ENCODE results near the gene S100A4. TPM values are rescaled to one million over a fixed set of nuclear protein-coding genes. Genes with fewer than 3 reads are reported as not detected.

Gene S100A4
- total RNA-seq, 1 donor from 2014 or later = 114 TPM

Other genes with a start within 250 kb of the S100A4 start
- not detected for gene PGLYRP3, start 232.9 kb downstream of the S100A4 start, total RNA-seq
- gene PGLYRP4, start 197.0 kb downstream of the S100A4 start, total RNA-seq = not detected
- gene S100A9, start 188.0 kb downstream of the S100A4 start, total RNA-seq = 87.0 TPM
- 3.5 TPM for gene S100A12, start 170.2 kb downstream of the S100A4 start, total RNA-seq
- gene S100A8, start 154.7 kb downstream of the S100A4 start, total RNA-seq = 40.7 TPM
- gene S100A7A, start 129.3 kb downstream of the S100A4 start, total RNA-seq = not detected
- not detected for gene S100A7, start 85.2 kb downstream of the S100A4 start, total RNA-seq
- 201 TPM for gene S100A6, start 9.8 kb downstream of the S100A4 start, total RNA-seq
- gene S100A5, start 4.9 kb downstream of the S100A4 start, total RNA-seq = not detected
- 0.79 TPM for gene S100A3, start 3.5 kb upstream of the S100A4 start, total RNA-seq
- gene S100A2, start 20.0 kb upstream of the S100A4 start, total RNA-seq = 1.9 TPM
- 42.2 TPM for gene S100A16, start 67.3 kb upstream of the S100A4 start, total RNA-seq
- gene S100A14, start 70.5 kb upstream of the S100A4 start, total RNA-seq = 5.7 TPM
- gene S100A13, start 81.7 kb upstream of the S100A4 start, total RNA-seq = 124 TPM
- 2,048 TPM for gene S100A1, start 82.6 kb upstream of the S100A4 start, total RNA-seq
- gene CHTOP, start 88.3 kb upstream of the S100A4 start, total RNA-seq = 73.3 TPM
- gene SNAPIN, start 112.9 kb upstream of the S100A4 start, total RNA-seq = 60.1 TPM
- gene ILF2, start 125.2 kb upstream of the S100A4 start, total RNA-seq = 56.9 TPM
- gene NPR1, start 132.9 kb upstream of the S100A4 start, total RNA-seq = 10.5 TPM
- 35.5 TPM for gene INTS3, start 182.2 kb upstream of the S100A4 start, total RNA-seq
- gene SLC27A3, start 229.6 kb upstream of the S100A4 start, total RNA-seq = 9.8 TPM